CD4-positive, alpha-beta T cell (primary cell): ENCODE results near the gene COL5A1. TPM values are rescaled to one million over a fixed set of nuclear protein-coding genes. Genes with fewer than 3 reads are reported as not detected.

ENCODE experiments used
- ATAC-seq: fragments of 200-7000 bp; cut with Tn5 transposase; one replicate; pipeline ENCODE4 v1.10.0; 2022; ENCODE audit warnings: mild to moderate bottlenecking; ENCODE audit not compliant: poor library complexity
- CTCF ChIA-PET: fragments of 350-600 bp; sonication (Branson Sonifier 250); formaldehyde crosslinking; loops from one replicate; lab custom pipeline; 2021; ENCODE audit warnings: antibody characterized with exemption, inconsistent platforms; lab: Charles Lee
- POLR2A ChIA-PET: fragments of 350-600 bp; sonication (Branson Sonifier 250); formaldehyde crosslinking; loops from one replicate; lab custom pipeline; 2021; ENCODE audit warnings: antibody characterized with exemption, inconsistent platforms; lab: Charles Lee
- DNase-seq, 14 experiments: peaks; one replicate each; pipeline ENCODE4 v3.0.0-alpha.2; 2013 to 2020; ENCODE audit warnings: mixed read lengths in 2 of 14
- H3K27ac ChIP-seq, 2 donors: one replicate each; pipeline versions ENCODE4 v1.5.1 to v1.7.0; 2013; ENCODE audit warnings: low read length in 2 of 2, low read depth in 1 of 2, mild to moderate bottlenecking in 1 of 2
- H3K27me3 ChIP-seq, 2 experiments: 1 replicate in 1 of 2; 2 replicates in 1 of 2; pipeline versions ENCODE4 v1.6.1 to v1.7.0; 2013; ENCODE audit warnings: low read length in 2 of 2, control low read depth in 1 of 2, mild to moderate bottlenecking in 1 of 2, moderate library complexity in 1 of 2; ENCODE audit not compliant: insufficient read depth in 2 of 2, control insufficient read depth in 1 of 2
- H3K36me3 ChIP-seq: one replicate; pipeline ENCODE4 v1.6.1; 2013; ENCODE audit warnings: low read length, control low read depth; ENCODE audit not compliant: insufficient read depth
- H3K4me1 ChIP-seq: one replicate; pipeline ENCODE4 v1.6.1; 2013; ENCODE audit warnings: low read length, control low read depth; ENCODE audit not compliant: insufficient read depth
- H3K4me3 ChIP-seq: one replicate; pipeline ENCODE4 v1.5.1; 2013; ENCODE audit warnings: mild to moderate bottlenecking, low read length, moderate library complexity
- H3K9me3 ChIP-seq, 2 experiments: 1 replicate in 1 of 2; 2 replicates in 1 of 2; pipeline versions ENCODE4 v1.6.1 to v1.7.0; 2013; ENCODE audit warnings: low read length in 2 of 2, mild to moderate bottlenecking in 2 of 2, control low read depth in 1 of 2, moderate library complexity in 1 of 2; ENCODE audit not compliant: control insufficient read depth in 1 of 2, insufficient read depth in 1 of 2
- H3K27ac Mint-ChIP-seq: one replicate; pipeline ENCODE4 v1.8.0; 2020; ENCODE audit warnings: mixed read lengths
- H3K27me3 Mint-ChIP-seq: one replicate; pipeline ENCODE4 v1.8.0; 2021; ENCODE audit warnings: mixed read lengths
- H3K36me3 Mint-ChIP-seq: one replicate; pipeline ENCODE4 v1.8.0; 2021; ENCODE audit warnings: low read depth, mixed read lengths
- H3K4me1 Mint-ChIP-seq: one replicate; pipeline ENCODE4 v1.8.0; 2021; ENCODE audit warnings: low read depth, mixed read lengths
- H3K4me3 Mint-ChIP-seq: one replicate; pipeline ENCODE4 v1.8.0; 2020; ENCODE audit warnings: mild to moderate bottlenecking, mixed read lengths
- H3K9me3 Mint-ChIP-seq: one replicate; pipeline ENCODE4 v1.8.0; 2020; ENCODE audit warnings: mixed read lengths
- CTCF ChIP-seq: fragments of 200-600 bp; IDR thresholded peaks from one replicate; pipeline ENCODE4 v1.8.0; 2022; ENCODE audit warnings: antibody characterized with exemption, mild to moderate bottlenecking
- intact Hi-C, 2 experiments: fragments of 100-400 bp; cut with DNase I in 1 of 2; cut with micrococcal nuclease in 1 of 2; formaldehyde crosslinking; loops; one replicate each; pipeline versions ENCODE4 v1.15.1 to v1.9.0; 2023 to 2025; cut with DNase I, micrococcal nuclease
- total RNA-seq, 174 experiments: library from RNA in 2 of 174; stranded (reverse) in 2 of 174; gene quantifications; one replicate each; pipeline ENCODE4 v1.2.3 and lab custom pipeline; 2021 to 2026

COL5A1 gene
- total RNA-seq, 2 experiments from 2014 or later = 0.41 to 0.50 TPM

GRCh38 chr9:134723491-134724190 is 82.0 kb downstream of the COL5A1 start:
- no peak for DNase-seq
- H3K4me1 Mint-ChIP-seq = no peaks in the 10 kb centered on the region
- no peak for ATAC-seq
- no peaks in the 10 kb centered on the region for H3K36me3 Mint-ChIP-seq
- no peaks in the 10 kb centered on the region for H3K4me1 ChIP-seq
- TF ChIP-seq CTCF = no peak
- H3K27ac Mint-ChIP-seq = no peak overlapping the region
- no peaks in the 10 kb centered on the region for H3K9me3 Mint-ChIP-seq
- peaks cover 0 to 7% of the 10 kb centered on the region in 2 experiments for H3K27me3 ChIP-seq
- H3K4me3 Mint-ChIP-seq = no peak overlapping the region
- ChIA-PET POLR2A (no interaction called here), CTCF (no interaction called here)
- peaks cover 16% of the 10 kb centered on the region for H3K27me3 Mint-ChIP-seq
- intact Hi-C loops = no loop called here
- no peak overlapping the region for H3K27ac ChIP-seq
- peaks cover 0 to 11% of the 10 kb centered on the region in 2 experiments for H3K9me3 ChIP-seq
- no peak overlapping the region for H3K4me3 ChIP-seq
- no peaks in the 10 kb centered on the region for H3K36me3 ChIP-seq

- ATAC-seq (no peak), DNase-seq (no peak)
- no peaks in the 10 kb centered on the region for H3K9me3 Mint-ChIP-seq
- no peaks in the 10 kb centered on the region for H3K4me1 ChIP-seq
- H3K4me1 Mint-ChIP-seq = no peaks in the 10 kb centered on the region
- no peaks in the 10 kb centered on the region for H3K36me3 ChIP-seq
- ChIA-PET POLR2A (no interaction called here), CTCF (no interaction called here)
- TF ChIP-seq CTCF = no peak
- no peak overlapping the region for H3K27ac ChIP-seq
- peaks cover 16% of the 10 kb centered on the region for H3K27me3 Mint-ChIP-seq
- H3K27ac Mint-ChIP-seq = no peak overlapping the region
- H3K4me3 ChIP-seq = no peak overlapping the region
- H3K4me3 Mint-ChIP-seq = no peak overlapping the region
- peaks cover 0 to 7% of the 10 kb centered on the region in 2 experiments for H3K27me3 ChIP-seq
- H3K9me3 ChIP-seq = peaks cover 0 to 18% of the 10 kb centered on the region in 2 experiments
- H3K36me3 Mint-ChIP-seq = no peaks in the 10 kb centered on the region
- intact Hi-C loops = no loop called here
Measured at GRCh38 chr9:134724202-134724911, 82.8 kb downstream of the COL5A1 start.

GRCh38 chr9:134724912-134725604 is 83.5 kb downstream of the COL5A1 start:
- Histone ChIP-seq H3K9me3 (peaks cover 0 to 20% of the 10 kb centered on the region in 2 experiments), H3K27me3 (peaks cover 0 to 7% of the 10 kb centered on the region in 2 experiments), H3K27ac (no peak overlapping the region), H3K4me3 (no peak overlapping the region), H3K4me1 (no peaks in the 10 kb centered on the region), H3K36me3 (no peaks in the 10 kb centered on the region)
- Mint-ChIP-seq H3K9me3 (no peaks in the 10 kb centered on the region), H3K4me1 (no peaks in the 10 kb centered on the region), H3K27me3 (peaks cover 16% of the 10 kb centered on the region), H3K36me3 (no peaks in the 10 kb centered on the region), H3K27ac (no peak overlapping the region), H3K4me3 (no peak overlapping the region)
- no peak for DNase-seq
- POLR2A ChIA-PET = no interaction called here
- no peak for ATAC-seq
- CTCF ChIA-PET = no interaction called here
- intact Hi-C loops = no loop called here
- TF ChIP-seq CTCF = no peak
